HepG2 (cell line): ENCODE data around the gene GADD45A. TPM values are rescaled to one million over a fixed set of nuclear protein-coding genes. Genes with fewer than 3 reads are reported as not detected.

Source experiments
- ASH2L ChIP-seq: fragments of 300-600, 200-600 bp; sonication (generic); IDR thresholded peaks from 2 replicates; pipeline ENCODE4 v1.7.0; 2017; ENCODE audit warnings: low read depth, mild to moderate bottlenecking, moderate library complexity, mixed read lengths, low read length; ENCODE audit not compliant: insufficient read length
- ATM ChIP-seq: fragments of 450-650 bp; IDR thresholded peaks from 2 replicates; pipeline ENCODE4 v1.7.1; 2017; ENCODE audit warnings: mild to moderate bottlenecking, borderline replicate concordance
- DRAP1 ChIP-seq: IDR thresholded peaks from 2 replicates; pipeline ENCODE4 v1.6.1; 2016; ENCODE audit warnings: missing genetic modification reagents, missing compliant biosample characterization
- IKZF1 ChIP-seq: fragments of 450-650 bp; IDR thresholded peaks from 2 replicates; pipeline ENCODE4 v1.7.1; 2016
- KDM2A ChIP-seq: sonication (generic); formaldehyde crosslinking; IDR thresholded peaks from 2 replicates; pipeline ENCODE4 v1.4.0; 2020; ENCODE audit warnings: low read depth, missing genetic modification reagents, borderline replicate concordance
- NFE2 ChIP-seq: sonication (generic); formaldehyde crosslinking; IDR thresholded peaks from 2 replicates; pipeline ENCODE4 v1.4.0; 2020; ENCODE audit warnings: missing genetic modification reagents
- PATZ1 ChIP-seq: sonication (generic); formaldehyde crosslinking; IDR thresholded peaks from 2 replicates; pipeline ENCODE4 v1.4.0; 2020; ENCODE audit warnings: missing genetic modification reagents
- PAXIP1 ChIP-seq: sonication (generic); formaldehyde crosslinking; conservative IDR thresholded peaks from 2 replicates; pipeline ENCODE4 v1.4.0; 2020; ENCODE audit warnings: mild to moderate bottlenecking, missing genetic modification reagents, moderate library complexity
- PRDM10 ChIP-seq: sonication (generic); formaldehyde crosslinking; IDR thresholded peaks from 2 replicates; pipeline ENCODE4 v1.4.0; 2020; ENCODE audit warnings: low read depth, missing genetic modification reagents
- STAG1 ChIP-seq: sonication (generic); formaldehyde crosslinking; IDR thresholded peaks from 2 replicates; pipeline ENCODE4 v1.4.0; 2020; ENCODE audit warnings: missing genetic modification reagents
- ZFYVE20 ChIP-seq: sonication (generic); formaldehyde crosslinking; IDR thresholded peaks from 2 replicates; pipeline ENCODE4 v1.8.0; 2023; ENCODE audit warnings: low read depth, mild to moderate bottlenecking, moderate library complexity, missing genetic modification reagents, borderline replicate concordance
- ZNF138 ChIP-seq: sonication (generic); formaldehyde crosslinking; IDR thresholded peaks from 2 replicates; pipeline ENCODE4 v1.5.0; 2020; ENCODE audit warnings: mild to moderate bottlenecking, low read depth, missing genetic modification reagents
- ZNF234 ChIP-seq: sonication (generic); formaldehyde crosslinking; conservative IDR thresholded peaks from 2 replicates; pipeline ENCODE4 v1.5.1; 2020; ENCODE audit warnings: mild to moderate bottlenecking, missing genetic modification reagents
- polyA plus RNA-seq, 8 experiments: library from polyadenylated mRNA; depleted of rRNA in 3 of 8; stranded (reverse) in 7 of 8; unstranded in 1 of 8; fragments of >200 nt; fragmentation: Illumina TruSeq in 4 of 8; extraction: Trizol in 4 of 8; gene quantifications; 2 replicates each; pipeline versions ENCODE4 v1.2.1 to v1.2.3, GENCODE V29; 2011 to 2016; ENCODE audit warnings: low read depth in 4 of 8, missing spikeins in 1 of 8, mixed read lengths in 1 of 8; ENCODE audit not compliant: insufficient read depth in 1 of 8
- total RNA-seq, 5 experiments: library from RNA; depleted of rRNA; stranded (reverse); fragments of >200 nt; fragmentation: Illumina TruSeq; extraction: Trizol; gene quantifications; 2 replicates each; pipeline ENCODE4 v1.2.3, GENCODE V29; 2016; ENCODE audit warnings: low read depth in 1 of 5
- TF ChIP-seq, protein P1 (sequence below): sonication (generic); formaldehyde crosslinking; IDR thresholded peaks from 2 replicates; pipeline ENCODE4 v1.4.0; 2020; ENCODE audit warnings: low read depth, mild to moderate bottlenecking, missing genetic modification reagents
- TF ChIP-seq, protein P2 (sequence below): IDR thresholded peaks from 2 replicates; pipeline ENCODE4 v1.6.1; 2016; ENCODE audit warnings: missing biosample characterization, missing genetic modification reagents, low read depth

Gene GADD45A
- total and polyA plus RNA-seq, 2 of the 13 experiments (the other 11 are each of a cell fraction or from before 2014, with no cell fraction given), result 33.2 to 46.2 TPM

GRCh38 chr1:67700692-67701410, 15.8 kb downstream of the GADD45A start (continued):
- TF ChIP-seq, protein P1, sequence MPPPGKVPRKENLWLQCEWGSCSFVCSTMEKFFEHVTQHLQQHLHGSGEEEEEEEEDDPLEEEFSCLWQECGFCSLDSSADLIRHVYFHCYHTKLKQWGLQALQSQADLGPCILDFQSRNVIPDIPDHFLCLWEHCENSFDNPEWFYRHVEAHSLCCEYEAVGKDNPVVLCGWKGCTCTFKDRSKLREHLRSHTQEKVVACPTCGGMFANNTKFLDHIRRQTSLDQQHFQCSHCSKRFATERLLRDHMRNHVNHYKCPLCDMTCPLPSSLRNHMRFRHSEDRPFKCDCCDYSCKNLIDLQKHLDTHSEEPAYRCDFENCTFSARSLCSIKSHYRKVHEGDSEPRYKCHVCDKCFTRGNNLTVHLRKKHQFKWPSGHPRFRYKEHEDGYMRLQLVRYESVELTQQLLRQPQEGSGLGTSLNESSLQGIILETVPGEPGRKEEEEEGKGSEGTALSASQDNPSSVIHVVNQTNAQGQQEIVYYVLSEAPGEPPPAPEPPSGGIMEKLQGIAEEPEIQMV (CRISPR knock-in tag), result peak; percentile 30; the same call in 1 of the 2 replicates
- TF ChIP-seq PATZ1 (CRISPR knock-in tag), result peak; percentile 95
- no peak for TF ChIP-seq ZNF234 (CRISPR knock-in tag)
- TF ChIP-seq ATM, result no peak
- 0 out of 2 replicates have a peak, but pooled peaks have one; percentile 14 for TF ChIP-seq KDM2A (CRISPR knock-in tag)
- 0 out of 2 replicates have a peak, but pooled peaks have one; percentile 37 for TF ChIP-seq PRDM10 (CRISPR knock-in tag)
- no peak for TF ChIP-seq IKZF1
- TF ChIP-seq DRAP1 (CRISPR knock-in tag), result peak; percentile 49
- TF ChIP-seq STAG1 (CRISPR knock-in tag), result peak; percentile 23; the same call in 1 of the 2 replicates
- no peak for TF ChIP-seq ZFYVE20 (CRISPR knock-in tag)
- peak; percentile 42 for TF ChIP-seq ASH2L
- TF ChIP-seq PAXIP1, result peak; percentile 88
- no peak for TF ChIP-seq ZNF138 (CRISPR knock-in tag)
- TF ChIP-seq, protein P2, sequence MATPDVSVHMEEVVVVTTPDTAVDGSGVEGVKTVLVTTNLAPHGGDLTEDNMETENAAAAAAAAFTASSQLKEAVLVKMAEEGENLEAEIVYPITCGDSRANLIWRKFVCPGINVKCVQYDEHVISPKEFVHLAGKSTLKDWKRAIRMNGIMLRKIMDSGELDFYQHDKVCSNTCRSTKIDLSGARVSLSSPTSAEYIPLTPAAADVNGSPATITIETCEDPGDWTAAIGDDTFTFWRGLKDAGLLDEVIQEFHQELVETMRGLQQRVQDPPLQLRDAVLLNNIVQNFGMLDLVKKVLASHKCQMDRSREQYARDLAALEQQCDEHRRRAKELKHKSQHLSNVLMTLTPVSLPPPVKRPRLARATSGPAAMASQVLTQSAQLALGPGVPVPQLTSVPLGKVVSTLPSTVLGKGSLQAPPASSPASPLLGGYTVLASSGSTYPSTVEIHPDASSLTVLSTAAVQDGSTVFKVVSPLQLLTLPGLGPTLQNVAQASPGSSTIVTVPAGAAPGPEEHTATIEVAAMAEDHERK, result no peak
- no peak for TF ChIP-seq NFE2 (CRISPR knock-in tag)
